IPS-18c (cell line): ENCODE results near the gene CRHR1.

Experiments used
- H3K4me3 ChIP-seq: 2 replicates; pipeline ENCODE4 v1.7.0; 2013; ENCODE audit warnings: low read depth, mild to moderate bottlenecking, low read length, moderate library complexity; ENCODE audit not compliant: insufficient read depth
- H3K9me3 ChIP-seq: one replicate; pipeline ENCODE4 v1.6.1; 2013; ENCODE audit warnings: mild to moderate bottlenecking, low read length, moderate library complexity; ENCODE audit not compliant: control insufficient read depth, insufficient read depth

CRHR1 gene

DNA sequence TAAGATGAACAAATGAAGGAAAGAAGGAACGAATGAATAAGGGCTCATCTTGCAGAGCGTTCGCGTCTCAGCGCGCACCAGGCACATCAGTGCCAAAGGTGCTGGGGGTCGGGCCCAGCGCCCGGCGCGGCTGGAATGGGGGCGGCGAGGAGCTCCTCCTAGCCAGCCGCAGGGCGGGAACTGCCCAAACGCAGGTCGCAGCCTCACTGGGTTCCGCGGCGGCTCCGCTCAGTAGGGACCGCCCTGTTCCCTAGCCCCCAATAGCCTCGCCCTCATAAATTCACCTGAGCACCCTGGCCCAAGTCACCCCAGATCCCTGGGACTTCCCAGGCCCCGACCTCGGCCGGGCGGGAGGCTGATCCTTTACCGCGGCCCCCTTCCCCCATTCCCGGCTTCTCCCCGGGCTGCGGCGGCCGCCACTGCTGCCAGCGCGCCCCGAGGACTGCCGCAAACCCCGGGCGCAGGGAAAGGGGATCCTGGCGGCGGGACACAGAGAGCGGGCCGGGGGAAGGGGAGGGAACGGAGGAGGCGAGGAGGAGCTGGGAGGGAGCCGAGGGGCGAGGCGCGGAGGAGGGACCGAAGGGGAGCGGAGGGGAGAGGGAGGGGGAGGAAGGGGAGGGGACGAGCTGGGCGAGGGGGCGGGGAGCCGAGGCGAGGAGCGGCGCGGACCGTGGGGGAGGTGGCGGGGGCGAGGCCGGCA is 377 bp upstream of the CRHR1 start:
- Histone ChIP-seq H3K4me3 (peak overlapping the region; percentile 75), H3K9me3 (no peaks in the 10 kb centered on the region)

DNA sequence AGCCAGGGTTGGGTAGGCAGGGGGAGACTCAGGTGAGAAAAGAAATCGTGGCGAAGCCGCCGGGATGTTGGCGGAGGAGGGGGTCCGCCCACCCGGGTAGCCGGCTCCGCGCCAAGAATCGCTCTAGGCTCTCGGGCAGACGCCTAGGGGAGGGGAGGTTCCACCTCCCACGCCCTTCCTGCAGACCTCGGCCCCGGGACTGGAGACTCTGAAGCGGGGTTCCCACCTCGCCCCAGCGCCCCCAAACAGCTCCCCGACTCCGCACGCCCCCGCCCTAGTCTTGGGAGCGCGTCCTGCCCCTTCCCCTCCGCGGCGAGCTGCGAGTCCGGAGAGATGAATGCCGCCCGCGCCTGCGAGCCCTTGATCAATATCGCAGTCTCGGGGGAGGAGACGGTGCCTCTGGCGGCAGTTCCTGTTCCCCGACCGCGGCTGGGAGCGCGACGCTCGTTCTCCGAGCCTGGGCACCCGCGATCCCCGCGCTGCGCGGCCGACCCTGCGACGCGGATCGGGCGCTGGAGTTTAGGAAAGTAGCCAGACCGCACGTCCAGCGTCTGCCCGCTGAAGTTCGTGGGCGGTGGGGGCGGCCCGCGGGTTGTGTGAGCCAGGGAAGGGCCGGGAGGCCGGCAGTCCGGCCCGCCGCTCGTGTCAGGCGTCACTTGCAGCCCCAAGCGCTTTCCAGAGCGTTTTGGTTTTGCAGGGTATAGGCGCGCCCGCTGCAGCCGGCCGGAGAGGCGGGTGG is 790 bp downstream of the CRHR1 start:
- Histone ChIP-seq H3K4me3 (peak overlapping the region; percentile 57), H3K9me3 (no peaks in the 10 kb centered on the region)

DNA sequence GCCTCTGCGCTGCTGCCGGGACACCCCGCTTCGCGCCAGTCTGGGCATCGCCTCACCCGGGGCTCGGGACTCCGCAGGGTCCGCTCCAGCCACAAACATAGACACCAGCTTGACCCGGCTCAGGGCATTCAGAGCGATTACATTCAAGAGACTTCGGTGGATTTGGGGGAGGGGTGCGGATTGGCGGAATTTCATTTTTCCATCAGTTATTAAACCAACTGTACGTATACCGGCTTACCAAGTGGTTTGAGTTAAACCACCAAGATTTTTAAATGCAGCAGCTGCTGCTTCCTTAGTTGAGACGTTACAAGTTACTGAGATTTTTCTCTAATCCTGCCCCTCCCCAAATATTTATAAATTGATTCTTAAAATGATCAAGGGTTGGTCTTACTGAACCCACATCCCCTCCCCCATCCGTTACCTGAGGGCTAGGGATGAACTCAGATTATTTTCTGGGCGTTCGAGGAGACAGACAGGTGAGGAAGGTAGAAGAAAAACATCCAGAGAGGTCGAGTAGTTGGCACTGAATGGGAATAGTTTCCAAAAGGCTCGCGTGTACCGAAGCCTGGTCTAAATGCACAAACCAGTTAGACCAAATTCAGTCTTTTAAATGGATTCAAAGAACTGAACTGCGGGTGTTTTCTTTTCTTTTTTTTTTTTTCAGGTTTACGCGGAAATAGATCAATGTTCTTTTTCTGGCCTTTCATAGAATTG is 1.5 kb downstream of the CRHR1 start:
- Histone ChIP-seq H3K9me3 (no peaks in the 10 kb centered on the region), H3K4me3 (peak overlapping the region; percentile 57)

DNA sequence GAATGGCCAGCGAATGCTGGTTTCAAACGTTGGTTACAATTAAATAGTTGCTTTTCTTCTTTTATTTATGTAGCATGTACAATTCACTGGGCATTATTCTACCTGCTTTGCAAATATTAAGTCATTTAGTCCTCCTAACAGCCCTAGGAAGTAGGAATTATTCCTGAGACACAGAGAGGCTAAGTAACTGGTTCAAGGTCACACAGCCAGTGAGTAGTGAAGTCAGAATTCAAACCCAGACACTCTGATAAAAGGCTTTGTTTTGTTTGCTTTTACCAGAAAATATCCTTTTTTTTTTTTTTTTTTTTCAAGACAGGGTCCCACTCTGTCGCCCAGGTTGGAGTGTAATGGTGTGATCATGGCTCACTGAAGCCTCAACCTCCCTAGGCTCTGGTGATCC is 2.2 kb downstream of the CRHR1 start:
- Histone ChIP-seq H3K9me3 (no peaks in the 10 kb centered on the region), H3K4me3 (no peak overlapping the region)

DNA sequence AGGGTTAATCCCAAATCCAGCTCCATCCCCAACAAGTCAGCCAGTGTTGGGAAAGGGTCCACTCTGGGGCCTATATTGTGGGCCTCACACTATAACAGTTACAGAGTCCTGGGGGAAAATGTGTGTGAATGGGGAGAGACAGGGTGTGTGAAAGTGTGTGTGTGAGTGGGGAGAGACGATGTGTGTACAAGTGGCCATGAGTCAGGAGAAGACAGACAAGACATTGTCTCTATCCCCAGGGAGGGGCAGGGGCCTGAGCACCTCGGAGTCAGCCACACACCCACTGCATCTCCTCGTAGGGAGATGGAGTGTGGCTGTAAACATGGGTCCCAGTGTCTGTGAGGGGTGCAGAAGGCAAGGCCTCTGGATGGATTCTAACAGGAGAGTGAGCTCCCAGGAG is 2.9 kb downstream of the CRHR1 start:
- Histone ChIP-seq H3K4me3 (no peak overlapping the region), H3K9me3 (no peaks in the 10 kb centered on the region)

DNA sequence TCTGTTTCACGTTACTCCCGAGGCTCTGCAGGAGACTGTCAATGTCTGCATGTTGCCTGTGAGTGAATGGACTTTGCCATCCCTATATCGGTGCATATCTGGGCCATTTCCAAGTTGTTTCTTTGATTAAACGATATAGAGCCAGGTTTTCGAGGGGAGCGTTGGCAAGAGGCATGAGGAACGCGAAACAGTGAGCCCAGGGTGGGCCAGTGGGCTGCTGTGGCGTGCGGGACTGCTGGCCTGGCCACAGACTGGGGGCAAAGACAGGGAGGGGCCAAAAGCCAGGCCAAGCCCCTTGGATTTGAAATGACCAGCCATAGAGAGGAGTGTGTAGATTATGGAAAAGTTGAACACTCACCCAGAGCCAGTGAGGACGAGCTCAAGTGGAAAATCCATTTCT is 3.5 kb downstream of the CRHR1 start:
- no peaks in the 10 kb centered on the region for H3K9me3 ChIP-seq
- H3K4me3 ChIP-seq = no peak overlapping the region

- H3K9me3 ChIP-seq = no peaks in the 10 kb centered on the region
- no peak overlapping the region for H3K4me3 ChIP-seq
These were observed 3.9 kb downstream of the CRHR1 start for GRCh38 chr17:45788057-45788456.

- Histone ChIP-seq H3K4me3 (no peak overlapping the region), H3K9me3 (no peaks in the 10 kb centered on the region)
These were observed 5.8 kb downstream of the CRHR1 start for GRCh38 chr17:45789874-45790273.

- Histone ChIP-seq H3K9me3 (no peaks in the 10 kb centered on the region), H3K4me3 (no peak overlapping the region)
These were observed 6.3 kb downstream of the CRHR1 start for GRCh38 chr17:45790296-45790922.

- Histone ChIP-seq H3K4me3 (no peak overlapping the region), H3K9me3 (no peaks in the 10 kb centered on the region)
These were observed 7.0 kb downstream of the CRHR1 start for GRCh38 chr17:45791041-45791582.

DNA sequence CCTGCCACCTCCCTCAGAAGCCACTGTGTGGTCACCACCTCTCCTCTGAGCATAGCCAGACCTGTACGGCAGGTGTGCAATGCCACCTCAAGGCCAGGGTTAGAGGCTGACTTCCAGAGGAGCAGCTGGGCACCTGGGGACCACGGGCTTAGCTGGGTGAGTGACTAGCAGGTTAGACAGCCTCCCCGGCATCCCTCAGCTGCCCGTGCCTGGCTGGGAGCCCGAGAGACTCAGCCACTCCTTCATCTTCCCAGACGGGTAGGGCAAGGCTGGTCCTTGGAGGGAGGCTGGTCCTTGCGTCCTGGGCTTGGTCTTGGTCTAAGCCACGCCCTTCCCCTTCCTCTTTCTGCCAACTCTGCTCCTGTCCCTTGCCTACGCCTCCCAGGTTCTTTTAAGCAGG is 7.8 kb downstream of the CRHR1 start:
- H3K9me3 ChIP-seq = no peaks in the 10 kb centered on the region

DNA sequence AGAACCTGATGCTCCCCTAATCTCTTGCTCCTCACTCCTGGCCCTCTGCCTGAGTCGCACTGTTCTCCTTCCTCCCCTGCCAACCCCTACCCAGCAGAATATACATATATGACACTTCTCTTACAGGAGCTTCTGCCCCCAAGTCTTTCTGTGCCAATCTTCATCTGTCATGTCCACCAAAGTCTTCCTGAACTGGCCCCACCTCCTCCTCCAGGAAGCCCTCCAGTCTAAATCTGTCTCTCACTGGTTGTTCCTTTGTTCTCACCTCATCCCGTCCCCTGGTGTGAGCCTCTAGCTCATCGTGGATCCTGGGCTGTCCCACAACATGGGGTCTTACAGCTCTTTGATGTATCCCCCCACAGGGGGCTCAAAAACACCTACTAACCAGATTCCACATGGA is 8.3 kb downstream of the CRHR1 start:
- Histone ChIP-seq H3K9me3 (no peaks in the 10 kb centered on the region), H3K4me3 (no peak overlapping the region)

More for the DNA sequence above, 7.8 kb downstream of the CRHR1 start:
- no peak overlapping the region for H3K4me3 ChIP-seq

DNA sequence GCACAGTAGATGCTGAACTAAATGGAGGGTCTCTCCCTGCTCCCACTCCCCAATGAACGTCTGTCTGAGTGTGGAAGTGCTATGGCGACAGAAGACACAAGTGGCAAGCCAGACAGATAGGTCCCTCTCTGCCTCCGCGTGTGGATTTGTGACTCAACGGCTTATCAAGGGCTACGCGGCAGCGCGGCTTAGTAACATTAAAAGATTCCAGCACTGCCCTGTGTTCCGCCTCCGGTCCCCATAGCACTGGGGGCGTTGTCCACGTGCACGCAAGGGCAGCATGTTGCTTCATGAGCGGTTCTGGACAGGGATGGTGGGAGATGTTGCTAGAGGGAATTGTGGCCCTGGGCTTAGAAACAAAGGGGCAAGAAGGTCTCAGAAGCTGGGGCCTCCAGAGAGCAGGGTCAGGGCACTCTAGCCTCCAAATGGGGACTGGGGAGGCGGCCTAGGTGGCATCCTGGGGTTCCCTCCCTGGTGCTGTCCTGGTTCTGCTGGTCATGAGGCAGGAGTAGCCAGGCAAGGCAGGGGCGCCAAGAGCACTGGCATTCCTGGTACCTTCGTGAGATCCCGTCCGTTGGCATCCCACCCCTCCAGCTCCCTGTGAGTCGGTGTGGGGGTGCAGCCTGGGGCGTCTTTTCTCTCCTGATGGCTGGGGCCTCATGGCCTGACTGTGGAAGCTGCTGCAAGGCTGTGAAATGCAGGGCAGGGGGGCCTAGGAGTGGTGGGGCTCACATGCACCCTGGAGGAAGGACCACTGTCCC is 9.1 kb downstream of the CRHR1 start:
- Histone ChIP-seq H3K9me3 (no peaks in the 10 kb centered on the region), H3K4me3 (no peak overlapping the region)

DNA sequence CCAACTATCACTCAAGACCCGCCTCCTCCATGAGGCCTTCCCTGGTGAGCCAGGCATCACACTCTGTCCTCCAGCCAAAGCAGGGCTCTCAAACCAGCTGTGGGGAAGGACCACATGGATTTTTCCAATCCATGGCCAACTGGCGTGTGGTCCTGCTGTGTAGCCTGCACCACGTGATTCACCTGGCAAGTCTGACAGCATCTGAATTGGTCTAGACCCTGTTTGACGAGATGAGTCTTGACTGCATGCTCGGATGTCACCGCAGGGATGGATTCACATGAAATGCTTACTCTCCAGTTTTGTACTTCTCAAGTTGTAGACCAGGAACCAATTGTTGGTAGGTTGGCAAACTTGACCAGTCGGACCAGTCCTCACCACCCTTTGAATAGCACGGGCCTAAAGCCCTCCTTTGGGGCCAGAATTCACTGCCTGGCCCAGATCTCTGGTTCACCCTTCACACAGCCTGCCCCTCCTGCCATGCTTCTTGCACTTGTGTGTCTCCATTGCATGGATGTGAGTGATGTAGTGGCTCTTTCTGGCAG is 9.9 kb downstream of the CRHR1 start:
- Histone ChIP-seq H3K4me3 (no peak overlapping the region), H3K9me3 (no peaks in the 10 kb centered on the region)

DNA sequence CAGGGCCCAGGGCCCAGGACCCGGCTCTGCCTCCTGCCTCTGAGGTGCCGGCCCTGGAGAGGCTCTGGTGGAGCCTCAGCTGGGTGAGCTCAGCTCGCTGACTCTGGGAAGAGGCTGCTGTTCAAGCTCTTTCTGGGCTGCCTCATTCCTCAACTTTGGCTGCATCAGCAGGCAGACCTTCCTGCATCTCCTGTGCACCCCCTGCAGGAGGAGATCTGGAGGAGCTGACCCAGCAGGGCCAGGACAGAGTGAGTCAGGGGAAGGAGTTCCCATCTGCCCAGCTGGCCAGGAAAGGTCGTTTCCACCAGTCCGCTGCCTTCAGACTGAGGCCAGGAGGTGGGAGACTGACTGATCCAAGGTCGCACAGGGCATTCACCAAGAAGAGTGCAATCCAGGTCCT is 10.7 kb downstream of the CRHR1 start:
- Histone ChIP-seq H3K4me3 (no peak overlapping the region), H3K9me3 (no peaks in the 10 kb centered on the region)

DNA sequence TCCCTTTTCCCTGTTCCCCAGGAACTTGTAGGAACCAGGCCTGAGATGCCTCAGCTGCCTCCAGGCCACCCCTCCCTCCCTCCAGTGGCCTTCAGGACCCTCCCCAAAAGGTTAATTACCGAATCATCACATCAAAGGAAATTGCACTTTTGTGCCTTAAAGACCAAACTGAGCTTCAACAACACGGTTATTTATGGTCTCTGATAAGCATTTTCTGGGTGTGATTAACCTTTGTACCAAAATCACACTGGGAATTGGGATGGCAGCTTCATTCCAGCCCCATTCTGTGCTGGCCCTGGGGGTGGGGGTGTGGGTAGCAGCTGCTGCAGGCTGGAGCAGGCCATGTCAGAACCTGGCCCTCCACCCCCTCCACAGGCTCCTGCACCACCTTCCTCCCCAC is 16.7 kb downstream of the CRHR1 start:
- no peaks in the 10 kb centered on the region for H3K9me3 ChIP-seq
- no peak overlapping the region for H3K4me3 ChIP-seq

GRCh38 chr17:45801421-45801820 is 17.3 kb downstream of the CRHR1 start:
- no peaks in the 10 kb centered on the region for H3K9me3 ChIP-seq
- H3K4me3 ChIP-seq = no peak overlapping the region
